Activated CD4-positive, CD25-positive, alpha-beta regulatory T cell treated with anti-CD3 and anti-CD28 coated beads, Interleukin-2, amount 50 U/mL, for 16 hours (primary cell): ENCODE measurements around the gene CPVL.

Experiments
- DNase-seq: peaks from one replicate; pipeline ENCODE4 v3.0.0-alpha.2; 2020; ENCODE audit warnings: low read depth, low spot score

Gene CPVL

DNA sequence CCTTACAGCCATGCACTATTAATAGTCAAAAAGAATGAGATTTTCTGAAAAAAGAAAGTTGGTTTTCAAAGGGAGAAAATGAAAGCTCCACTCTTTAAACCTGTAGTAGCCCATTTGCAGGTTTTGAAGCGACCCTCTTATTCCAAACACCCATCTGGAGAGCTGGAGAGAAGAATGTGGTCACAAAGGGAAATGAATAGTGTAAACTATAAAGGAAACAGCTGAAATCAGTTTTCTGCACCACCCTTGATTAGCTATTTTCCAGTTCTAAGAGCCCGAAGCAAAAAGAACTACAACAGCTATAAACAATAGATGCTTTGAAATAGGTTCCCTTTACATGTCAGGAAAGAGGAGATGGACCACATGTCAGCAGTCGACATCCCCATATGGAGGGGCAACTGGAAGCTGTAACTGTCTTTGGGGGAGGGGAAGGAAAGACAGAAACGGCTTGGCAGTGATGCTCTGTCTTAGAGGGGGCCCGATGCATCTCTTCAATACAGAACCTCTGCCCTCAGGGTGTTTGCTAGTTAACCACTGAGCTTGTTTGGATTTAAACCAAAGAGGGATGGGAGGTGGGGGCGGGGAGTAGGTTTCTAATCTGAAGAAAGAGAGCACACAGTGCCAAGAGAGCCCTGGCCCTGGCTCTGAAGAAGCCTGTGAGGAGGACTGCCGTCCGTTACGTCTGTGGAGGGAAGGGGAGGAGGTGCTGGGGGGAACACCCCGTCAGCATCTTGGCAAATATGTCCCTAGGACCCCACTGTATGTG lies 55.3 kb downstream of the CPVL start:
- DNase-seq = no peak

- no peak for DNase-seq
These were observed 56.1 kb downstream of the CPVL start for GRCh38 chr7:29090151-29090805.

- no peak for DNase-seq
These were observed 58.5 kb downstream of the CPVL start for GRCh38 chr7:29087840-29088170.

- no peak for DNase-seq
These were observed 59.8 kb downstream of the CPVL start for GRCh38 chr7:29086545-29086944.

- DNase-seq = no peak
These were observed 61.5 kb downstream of the CPVL start for GRCh38 chr7:29084832-29085231.

- no peak for DNase-seq
These were observed 65.5 kb downstream of the CPVL start for GRCh38 chr7:29080803-29081202.

GRCh38 chr7:29078311-29079260 lies 67.8 kb downstream of the CPVL start:
- DNase-seq = no peak

- no peak for DNase-seq
These were observed 68.5 kb downstream of the CPVL start for GRCh38 chr7:29077854-29078253.

- DNase-seq = no peak
These were observed 69.2 kb downstream of the CPVL start for GRCh38 chr7:29077176-29077575.

DNA sequence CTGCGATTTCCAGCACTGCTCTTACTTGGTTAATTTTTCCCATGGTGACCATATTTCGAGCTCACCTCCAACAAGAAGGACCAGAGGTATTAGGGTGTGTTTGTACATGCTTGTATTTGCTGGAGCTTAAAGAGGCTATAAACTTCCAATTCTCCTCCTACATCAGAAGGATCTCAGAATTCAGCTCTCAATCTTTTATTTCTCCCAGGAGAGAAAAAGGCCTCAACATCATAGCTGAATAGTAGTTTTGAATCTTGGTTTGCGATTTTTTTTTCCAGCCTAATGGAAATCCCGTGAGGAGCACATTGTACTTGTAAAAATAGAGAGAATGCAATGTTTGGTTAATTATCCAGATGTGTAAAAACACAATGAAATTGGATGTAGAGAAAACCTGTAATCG lies 69.7 kb downstream of the CPVL start:
- DNase-seq = no peak

- no peak for DNase-seq
These were observed 70.7 kb downstream of the CPVL start for GRCh38 chr7:29075606-29076005.

DNA sequence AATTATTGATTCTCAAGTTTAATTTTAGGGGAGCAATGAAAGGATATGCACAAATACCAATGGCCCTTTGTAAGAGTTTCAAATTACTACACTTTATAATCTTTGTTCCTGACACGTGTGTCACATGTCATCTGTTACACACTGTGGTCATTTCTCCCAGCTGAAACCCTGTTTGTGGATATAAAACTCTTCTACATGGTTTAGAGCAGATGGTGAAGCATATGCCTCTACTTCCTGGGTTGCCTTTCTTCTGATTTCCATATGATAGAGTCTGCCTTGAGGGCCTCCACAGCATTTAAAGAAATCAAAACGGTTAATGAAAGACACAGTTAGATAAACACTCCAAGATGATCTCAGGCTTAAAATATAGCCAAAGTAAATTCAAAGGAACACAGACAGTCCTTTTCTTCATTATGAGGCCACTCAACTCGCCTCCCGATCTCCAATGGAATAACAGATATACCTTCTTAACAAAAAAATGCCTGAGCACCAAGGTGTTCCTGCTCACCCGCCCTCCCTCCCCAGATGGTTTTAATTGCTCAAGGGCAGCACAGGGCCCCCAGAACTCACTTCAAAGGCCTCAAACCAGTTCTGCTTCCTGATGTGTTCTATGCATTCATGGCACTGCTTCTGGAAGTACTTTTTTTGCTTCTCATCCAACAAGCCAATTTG lies 75.0 kb downstream of the CPVL start:
- no peak for DNase-seq

- no peak for DNase-seq
These were observed 79.7 kb downstream of the CPVL start for GRCh38 chr7:29066641-29067040.

GRCh38 chr7:29065181-29065857 lies 81.0 kb downstream of the CPVL start:
- no peak for DNase-seq

DNA sequence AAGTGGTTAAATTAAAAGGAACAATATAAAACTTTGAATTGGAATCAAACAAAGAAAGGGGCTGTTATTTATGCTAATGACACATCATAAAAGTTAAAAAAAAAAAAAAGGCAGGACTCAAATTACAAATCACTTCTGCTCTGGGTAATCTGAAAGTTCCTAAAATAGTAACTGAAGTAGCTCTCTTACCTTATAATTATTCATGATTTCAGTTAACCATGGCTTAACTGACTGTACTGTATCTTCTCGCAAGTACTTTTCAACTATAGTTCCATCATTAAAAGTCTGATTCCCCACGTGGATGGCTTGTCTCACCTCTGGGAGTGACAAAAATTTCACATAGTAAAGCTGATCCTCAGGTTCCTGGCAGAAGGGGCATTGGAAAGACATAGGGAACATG lies 82.5 kb downstream of the CPVL start:
- DNase-seq = no peak

- DNase-seq = no peak
These were observed 83.1 kb downstream of the CPVL start for GRCh38 chr7:29063236-29063635.

GRCh38 chr7:29053105-29053872 lies 93.0 kb downstream of the CPVL start:
- DNase-seq = no peak

DNA sequence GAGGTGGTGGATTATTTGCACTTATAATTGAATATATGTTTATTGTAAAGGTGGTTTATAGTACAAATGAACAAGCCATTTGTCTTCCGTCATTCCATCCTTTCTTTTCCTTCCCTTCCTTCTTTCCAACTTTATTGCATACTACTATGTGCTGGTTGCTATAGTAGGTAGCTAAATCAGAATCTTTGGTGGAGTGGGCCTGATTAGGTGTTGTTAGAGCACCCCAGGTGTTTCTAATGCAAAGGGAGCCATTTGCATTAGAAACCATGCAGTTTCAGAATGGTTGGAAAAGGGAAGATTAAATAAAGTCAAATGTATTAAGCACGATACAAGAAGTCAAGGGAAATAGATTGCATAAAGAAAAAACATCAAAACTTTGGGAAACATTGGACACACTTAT lies 99.4 kb downstream of the CPVL start:
- no peak for DNase-seq

DNA sequence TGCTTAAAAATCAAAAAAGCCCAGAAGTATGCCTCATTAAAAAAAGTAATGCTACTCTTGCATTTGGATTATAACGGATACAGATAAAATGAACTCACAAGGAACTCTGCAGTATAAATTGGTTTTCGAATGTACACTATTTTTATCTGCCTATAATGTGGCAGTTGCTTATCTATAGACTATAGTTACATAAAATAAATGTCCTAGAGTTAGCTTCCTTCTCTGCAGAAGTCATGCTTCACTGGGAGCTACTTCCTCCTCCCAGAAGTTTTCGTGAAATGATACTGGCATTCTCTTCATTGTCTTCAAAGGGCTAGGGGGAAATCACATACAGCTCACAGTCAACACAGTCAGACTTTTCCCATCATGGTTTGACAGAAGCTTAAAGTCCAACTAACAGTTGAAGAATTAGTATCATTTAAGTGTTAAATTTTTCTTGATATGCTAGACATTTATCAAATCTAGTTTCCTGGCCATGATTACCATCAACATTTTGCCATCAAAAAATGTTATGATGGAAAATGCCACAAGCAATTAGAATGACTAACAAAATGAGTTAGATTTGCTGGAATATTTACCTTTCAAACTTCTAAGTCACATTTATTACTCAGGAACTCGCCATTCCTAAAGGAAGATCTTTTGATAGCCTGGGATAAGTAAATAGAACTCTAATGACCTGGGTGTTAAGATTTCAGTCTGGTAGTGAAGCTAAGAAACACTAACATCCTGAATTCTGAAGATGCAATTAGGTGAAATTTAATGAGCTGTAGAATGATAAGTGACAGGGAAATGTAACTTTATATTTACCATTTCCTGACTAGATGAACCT lies 100.9 kb downstream of the CPVL start:
- no peak for DNase-seq

DNA sequence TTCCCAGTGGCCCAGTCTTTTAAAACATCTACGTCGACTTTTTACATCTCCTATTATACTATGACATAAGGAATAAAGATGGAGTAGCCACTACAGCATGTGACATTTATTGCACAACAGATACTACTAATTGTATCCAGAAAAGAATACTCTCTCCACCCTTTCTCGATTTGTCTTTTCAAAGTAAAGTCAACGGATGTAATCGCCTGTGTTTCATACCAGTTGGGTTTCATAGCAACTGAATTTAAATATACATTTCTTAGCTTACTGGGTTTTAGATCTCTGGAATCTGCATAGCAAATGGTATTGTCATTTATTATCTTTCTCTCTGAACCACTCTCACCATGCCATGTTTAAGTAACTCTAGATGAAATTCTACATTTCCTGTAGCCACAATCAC lies 101.8 kb downstream of the CPVL start:
- no peak for DNase-seq
